GM21526 (cell line): ENCODE measurements around the gene ZNF557.
"Not testable (repeated sequence)": the region's sequence is repeated elsewhere in the genome, so short reads cannot be mapped to it uniquely, and the experiment has no call there.

Experiments used
- ATAC-seq: cut with Tn5 transposase; IDR thresholded peaks from one replicate; pipeline ENCODE4 v1.9.1; 2021; ENCODE audit warnings: moderate library complexity; ENCODE audit not compliant: unreplicated experiment, low FRiP score

The ZNF557 gene

GRCh38 chr19:7069042-7069903, at the start of gene ZNF557:
ZNF557 (plus strand) TSS chr19:7069703; CDS start chr19:7075075, 5,372 bp downstream.
- ATAC-seq, result peak; percentile 85

- ATAC-seq, result not testable (repeated sequence)
Measured at GRCh38 chr19:7021331-7021730, 48.2 kb upstream of the ZNF557 start, which contains the start of gene MBD3L2B. MBD3L2B (minus strand) TSS chr19:7021431; CDS start chr19:7021397, 34 bp downstream.

- ATAC-seq, result not testable (repeated sequence)
Measured at GRCh38 chr19:7028790-7029189, 40.7 kb upstream of the ZNF557 start.

- ATAC-seq, result not testable (repeated sequence)
Measured at GRCh38 chr19:7030278-7030677, 39.2 kb upstream of the ZNF557 start, which contains the start of gene MBD3L5. MBD3L5 (plus strand) TSS chr19:7030578; CDS start chr19:7030612, 34 bp downstream.

- ATAC-seq, result not testable (repeated sequence)
Measured at GRCh38 chr19:7040079-7040478, 29.4 kb upstream of the ZNF557 start, which contains the start of gene MBD3L4. MBD3L4 (minus strand) TSS chr19:7040179; CDS start chr19:7040144, 35 bp downstream.

- not testable (repeated sequence) for ATAC-seq
Measured at GRCh38 chr19:7041563-7041962, 27.9 kb upstream of the ZNF557 start.

- ATAC-seq, result not testable (repeated sequence)
Measured at GRCh38 chr19:7049021-7049420, 20.5 kb upstream of the ZNF557 start, which contains the start of gene MBD3L2. MBD3L2 (plus strand) TSS chr19:7049321; CDS start chr19:7049374, 53 bp downstream.

- ATAC-seq, result not testable (repeated sequence)
Measured at GRCh38 chr19:7051421-7051820, 18.1 kb upstream of the ZNF557 start.

- ATAC-seq, result not testable (repeated sequence)
Measured at GRCh38 chr19:7052896-7053295, 16.6 kb upstream of the ZNF557 start.

GRCh38 chr19:7054635-7055368, 14.7 kb upstream of the ZNF557 start:
- ATAC-seq, result not testable (repeated sequence)

GRCh38 chr19:7055679-7056078, 13.8 kb upstream of the ZNF557 start:
- not testable (repeated sequence) for ATAC-seq

GRCh38 chr19:7056371-7056770, 13.1 kb upstream of the ZNF557 start:
- ATAC-seq, result not testable (repeated sequence)

- ATAC-seq, result not testable (repeated sequence)
Measured at GRCh38 chr19:7058576-7058975, 10.9 kb upstream of the ZNF557 start, which contains the start of gene MBD3L3. MBD3L3 (minus strand) TSS chr19:7058676; CDS start chr19:7058605, 71 bp downstream.

- ATAC-seq, result not testable (repeated sequence)
Measured at GRCh38 chr19:7059977-7060376, 9.5 kb upstream of the ZNF557 start.

- no peak for ATAC-seq
Measured at GRCh38 chr19:7063339-7063738, 6.2 kb upstream of the ZNF557 start.

GRCh38 chr19:7063764-7064418, 5.6 kb upstream of the ZNF557 start:
- ATAC-seq, result no peak

- not testable (repeated sequence) for ATAC-seq
Measured at GRCh38 chr19:7067122-7067521, 2.4 kb upstream of the ZNF557 start.

GRCh38 chr19:7067716-7068115, 1.8 kb upstream of the ZNF557 start:
- ATAC-seq, result no peak

- no peak for ATAC-seq
Measured at GRCh38 chr19:7068599-7068998, 904 bp upstream of the ZNF557 start.

GRCh38 chr19:7069904-7070226, 362 bp downstream of the ZNF557 start:
- ATAC-seq, result peak; percentile 26
